GM06990 (cell line): ENCODE results near the gene RPTOR.
"Not testable (repeated sequence)": the region's sequence is repeated elsewhere in the genome, so short reads cannot be mapped to it uniquely, and the experiment has no call there.

Experiments used
- DNase-seq: peaks from one replicate; pipeline ENCODE4 v3.0.0-alpha.2; 2011; ENCODE audit not compliant: insufficient read length; ENCODE audit errors: extremely low read depth
- H3K27me3 ChIP-seq: replicated peaks from 2 replicates; pipeline ENCODE4 v1.6.0; 2011; ENCODE audit warnings: low read length; ENCODE audit not compliant: control insufficient read depth, insufficient read depth
- H3K36me3 ChIP-seq: 2 replicates; pipeline ENCODE4 v1.5.1; 2011; ENCODE audit warnings: low read length; ENCODE audit not compliant: control insufficient read depth, insufficient read depth
- H3K4me3 ChIP-seq: replicated peaks from 2 replicates; pipeline ENCODE4 v1.5.1; 2011; ENCODE audit warnings: low read depth, mild to moderate bottlenecking, control low read depth, low read length
- TF ChIP-seq, protein P1 (sequence below): IDR thresholded peaks from 2 replicates; pipeline ENCODE4 v1.5.1; 2011; ENCODE audit warnings: low read length, control low read depth, mild to moderate bottlenecking, inconsistent platforms; ENCODE audit not compliant: insufficient read depth, poor library complexity, severe bottlenecking

Gene RPTOR

DNA sequence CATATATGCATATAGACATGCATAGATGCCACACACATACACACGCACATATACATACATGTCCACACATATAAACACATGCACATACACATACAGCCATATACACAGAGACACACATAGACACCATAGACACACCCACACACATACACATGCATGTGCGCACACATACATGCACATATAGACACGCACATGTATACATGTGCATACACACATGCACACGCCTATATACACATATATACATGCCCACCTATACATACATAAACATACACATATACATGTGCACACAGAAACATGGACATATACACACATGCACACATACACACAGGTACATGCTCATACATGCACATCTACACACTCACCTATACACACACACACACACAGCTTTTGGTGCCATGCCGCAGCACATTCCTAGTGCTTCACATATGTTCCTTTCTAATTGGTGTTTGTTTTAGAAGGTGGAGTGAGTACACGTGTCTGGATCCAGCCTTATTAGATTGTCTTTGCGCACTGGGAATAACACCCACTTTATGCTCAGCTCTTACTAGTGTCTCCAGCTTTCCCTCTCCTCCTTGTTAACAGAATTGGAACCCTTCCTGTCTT lies 198.0 kb downstream of the RPTOR start:
- H3K36me3 ChIP-seq, result no peaks in the 10 kb centered on the region; the same call in 1 of the 2 replicates
- no peak for DNase-seq
- H3K4me3 ChIP-seq, result no peak overlapping the region
- H3K27me3 ChIP-seq, result no peaks in the 10 kb centered on the region
- TF ChIP-seq, protein P1, sequence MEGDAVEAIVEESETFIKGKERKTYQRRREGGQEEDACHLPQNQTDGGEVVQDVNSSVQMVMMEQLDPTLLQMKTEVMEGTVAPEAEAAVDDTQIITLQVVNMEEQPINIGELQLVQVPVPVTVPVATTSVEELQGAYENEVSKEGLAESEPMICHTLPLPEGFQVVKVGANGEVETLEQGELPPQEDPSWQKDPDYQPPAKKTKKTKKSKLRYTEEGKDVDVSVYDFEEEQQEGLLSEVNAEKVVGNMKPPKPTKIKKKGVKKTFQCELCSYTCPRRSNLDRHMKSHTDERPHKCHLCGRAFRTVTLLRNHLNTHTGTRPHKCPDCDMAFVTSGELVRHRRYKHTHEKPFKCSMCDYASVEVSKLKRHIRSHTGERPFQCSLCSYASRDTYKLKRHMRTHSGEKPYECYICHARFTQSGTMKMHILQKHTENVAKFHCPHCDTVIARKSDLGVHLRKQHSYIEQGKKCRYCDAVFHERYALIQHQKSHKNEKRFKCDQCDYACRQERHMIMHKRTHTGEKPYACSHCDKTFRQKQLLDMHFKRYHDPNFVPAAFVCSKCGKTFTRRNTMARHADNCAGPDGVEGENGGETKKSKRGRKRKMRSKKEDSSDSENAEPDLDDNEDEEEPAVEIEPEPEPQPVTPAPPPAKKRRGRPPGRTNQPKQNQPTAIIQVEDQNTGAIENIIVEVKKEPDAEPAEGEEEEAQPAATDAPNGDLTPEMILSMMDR, result no peak

GRCh38 chr17:80743181-80743771 lies 198.6 kb downstream of the RPTOR start:
- H3K27me3 ChIP-seq, result no peaks in the 10 kb centered on the region
- TF ChIP-seq, protein P1, result no peak
- no peak for DNase-seq
- H3K36me3 ChIP-seq, result no peaks in the 10 kb centered on the region; the same call in 1 of the 2 replicates
- no peak overlapping the region for H3K4me3 ChIP-seq

DNA sequence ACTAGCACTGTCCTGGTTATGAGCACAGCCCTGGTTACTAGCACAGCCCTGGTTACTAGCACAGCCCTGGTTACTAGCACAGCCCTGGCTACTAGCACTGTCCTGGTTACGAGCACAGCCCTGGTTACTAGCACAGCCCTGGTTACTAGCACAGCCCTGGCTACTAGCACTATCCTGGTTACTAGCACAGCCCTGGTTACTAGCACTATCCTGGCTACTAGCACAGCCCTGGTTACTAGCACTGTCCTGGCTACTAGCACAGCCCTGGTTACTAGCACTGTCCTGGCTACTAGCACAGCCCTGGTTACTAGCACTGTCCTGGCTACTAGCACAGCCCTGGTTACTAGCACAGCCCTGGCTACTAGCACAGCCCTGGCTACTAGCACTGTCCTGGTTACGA lies 199.3 kb downstream of the RPTOR start:
- not testable (repeated sequence) for H3K27me3 ChIP-seq

GRCh38 chr17:80744725-80745124 lies 200.1 kb downstream of the RPTOR start:
- H3K27me3 ChIP-seq, DNase-seq, H3K36me3 ChIP-seq, H3K4me3 ChIP-seq: not testable (repeated sequence)

More for the DNA sequence above, 199.3 kb downstream of the RPTOR start:
- H3K36me3 ChIP-seq, DNase-seq, H3K4me3 ChIP-seq: not testable (repeated sequence)

DNA sequence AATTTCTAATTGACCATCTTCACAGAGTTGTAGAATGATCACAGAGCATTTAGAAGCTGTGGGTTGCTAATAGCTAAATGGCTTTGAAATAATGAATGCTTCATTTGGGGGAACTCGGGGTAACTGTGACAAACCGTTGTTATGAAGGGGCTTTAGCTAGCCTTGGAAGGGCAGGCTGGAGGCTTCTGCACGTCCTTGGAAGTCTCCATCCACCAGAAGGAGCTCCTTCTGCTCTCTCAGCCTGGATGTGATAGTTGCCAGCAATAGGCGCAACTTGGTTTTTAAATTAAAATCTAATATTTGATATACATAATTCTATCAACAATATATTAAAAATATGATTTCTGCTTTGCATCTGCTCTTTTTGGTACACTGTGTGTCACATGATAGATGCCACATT lies 200.5 kb downstream of the RPTOR start:
- Histone ChIP-seq H3K36me3 (no peaks in the 10 kb centered on the region; the same call in 1 of the 2 replicates), H3K4me3 (no peak overlapping the region), H3K27me3 (no peaks in the 10 kb centered on the region)
- TF ChIP-seq, protein P1, result no peak
- no peak for DNase-seq

GRCh38 chr17:80746262-80746935 lies 201.8 kb downstream of the RPTOR start:
- TF ChIP-seq, protein P1, result no peak
- Histone ChIP-seq H3K36me3 (no peaks in the 10 kb centered on the region; the same call in 1 of the 2 replicates), H3K4me3 (no peak overlapping the region), H3K27me3 (no peaks in the 10 kb centered on the region)
- DNase-seq, result no peak
